WERI-Rb-1 (cell line): ENCODE measurements around the gene SHROOM3.
A peak's percentile ranks its signal among the peaks of the same experiment; 100 is the strongest.
"Not testable (repeated sequence)": the region's sequence is repeated elsewhere in the genome, so short reads cannot be mapped to it uniquely, and the experiment has no call there.

Experiments
- DNase-seq: peaks from one replicate; pipeline ENCODE4 v3.0.0-alpha.2; 2020
- H3K27ac ChIP-seq: fragments of 250-450 bp; sonication (Bioruptor Pico); 2 replicates; pipeline ENCODE4 v1.5.1; 2020; ENCODE audit warnings: mild to moderate bottlenecking, moderate library complexity
- H3K27me3 ChIP-seq: fragments of 250-450 bp; sonication (Bioruptor Pico); 2 replicates; pipeline ENCODE4 v1.5.1; 2021; ENCODE audit warnings: mild to moderate bottlenecking, low read depth, moderate library complexity; ENCODE audit not compliant: insufficient read depth, severe bottlenecking
- H3K36me3 ChIP-seq: fragments of 250-450 bp; sonication (Bioruptor Pico); 2 replicates; pipeline ENCODE4 v1.5.1; 2020; ENCODE audit warnings: mild to moderate bottlenecking, moderate library complexity
- H3K4me3 ChIP-seq: 2 replicates; pipeline ENCODE4 v1.5.1; 2011; ENCODE audit warnings: low read depth, mild to moderate bottlenecking, control low read depth, low read length
- H3K9me3 ChIP-seq: fragments of 250-450 bp; sonication (Bioruptor Pico); 2 replicates; pipeline ENCODE4 v1.5.1; 2021; ENCODE audit warnings: mild to moderate bottlenecking, moderate library complexity; ENCODE audit not compliant: severe bottlenecking
- TF ChIP-seq, protein P1 (sequence below): IDR thresholded peaks from 2 replicates; pipeline ENCODE4 v1.5.1; 2011; ENCODE audit warnings: low read depth, mild to moderate bottlenecking, control low read depth, inconsistent platforms, low read length

The SHROOM3 gene

DNA sequence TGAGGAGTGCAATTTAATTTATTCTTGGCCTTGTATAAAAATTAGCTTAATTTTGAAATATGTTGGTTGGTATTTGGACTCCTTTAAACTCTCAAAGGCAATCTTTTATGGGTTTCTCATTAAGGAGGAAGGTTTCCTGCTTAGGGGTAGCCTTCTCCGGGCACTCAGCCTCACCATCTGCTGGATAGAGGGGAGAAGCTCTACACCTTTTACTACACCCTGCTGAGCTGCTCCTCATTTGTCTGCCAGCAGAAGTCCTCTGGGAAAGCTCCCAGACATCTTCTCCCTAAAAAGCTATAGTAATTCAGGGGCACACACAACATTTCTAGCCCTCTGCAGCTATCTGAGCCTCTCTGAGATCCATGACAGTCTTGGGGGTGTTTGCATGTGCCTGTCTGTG, 283.8 kb downstream of the SHROOM3 start:
- TF ChIP-seq, protein P1, sequence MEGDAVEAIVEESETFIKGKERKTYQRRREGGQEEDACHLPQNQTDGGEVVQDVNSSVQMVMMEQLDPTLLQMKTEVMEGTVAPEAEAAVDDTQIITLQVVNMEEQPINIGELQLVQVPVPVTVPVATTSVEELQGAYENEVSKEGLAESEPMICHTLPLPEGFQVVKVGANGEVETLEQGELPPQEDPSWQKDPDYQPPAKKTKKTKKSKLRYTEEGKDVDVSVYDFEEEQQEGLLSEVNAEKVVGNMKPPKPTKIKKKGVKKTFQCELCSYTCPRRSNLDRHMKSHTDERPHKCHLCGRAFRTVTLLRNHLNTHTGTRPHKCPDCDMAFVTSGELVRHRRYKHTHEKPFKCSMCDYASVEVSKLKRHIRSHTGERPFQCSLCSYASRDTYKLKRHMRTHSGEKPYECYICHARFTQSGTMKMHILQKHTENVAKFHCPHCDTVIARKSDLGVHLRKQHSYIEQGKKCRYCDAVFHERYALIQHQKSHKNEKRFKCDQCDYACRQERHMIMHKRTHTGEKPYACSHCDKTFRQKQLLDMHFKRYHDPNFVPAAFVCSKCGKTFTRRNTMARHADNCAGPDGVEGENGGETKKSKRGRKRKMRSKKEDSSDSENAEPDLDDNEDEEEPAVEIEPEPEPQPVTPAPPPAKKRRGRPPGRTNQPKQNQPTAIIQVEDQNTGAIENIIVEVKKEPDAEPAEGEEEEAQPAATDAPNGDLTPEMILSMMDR = peak; percentile 45; the same call in 1 of the 2 replicates
- H3K4me3 ChIP-seq = no peak overlapping the region
- no peaks in the 10 kb centered on the region for H3K9me3 ChIP-seq
- H3K27me3 ChIP-seq = no peaks in the 10 kb centered on the region
- H3K36me3 ChIP-seq = no peaks in the 10 kb centered on the region; the same call in 1 of the 2 replicates
- DNase-seq = peak; percentile 23
- H3K27ac ChIP-seq = no peak overlapping the region

- no peaks in the 10 kb centered on the region for H3K27me3 ChIP-seq
- H3K36me3 ChIP-seq = no peaks in the 10 kb centered on the region; the same call in 1 of the 2 replicates
- no peak overlapping the region for H3K27ac ChIP-seq
- H3K9me3 ChIP-seq = no peaks in the 10 kb centered on the region
- TF ChIP-seq, protein P1 = no peak
- no peak overlapping the region for H3K4me3 ChIP-seq
- DNase-seq = no peak
Observed at GRCh38 chr4:76720121-76720520, 285.1 kb downstream of the SHROOM3 start.

DNA sequence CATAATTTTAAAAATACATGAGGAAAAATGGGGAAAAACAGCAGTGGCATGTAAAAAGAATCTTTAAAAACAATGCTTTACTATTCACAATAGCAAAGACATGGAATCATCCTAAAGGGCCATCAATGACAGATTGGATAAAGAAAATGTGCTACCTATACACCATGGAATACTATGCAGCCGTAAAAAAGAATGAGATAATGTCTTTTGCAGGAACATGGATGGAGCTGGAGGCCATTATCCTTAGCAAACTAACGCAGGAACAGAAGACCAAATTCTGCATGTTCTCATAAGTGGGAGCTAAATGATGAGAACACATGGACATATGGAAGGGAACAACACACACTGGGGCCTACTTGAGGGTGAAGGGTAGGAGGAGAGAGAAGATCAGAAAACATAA, 287.1 kb downstream of the SHROOM3 start:
- not testable (repeated sequence) for H3K9me3 ChIP-seq, DNase-seq, H3K27me3 ChIP-seq, H3K4me3 ChIP-seq, H3K27ac ChIP-seq, H3K36me3 ChIP-seq

DNA sequence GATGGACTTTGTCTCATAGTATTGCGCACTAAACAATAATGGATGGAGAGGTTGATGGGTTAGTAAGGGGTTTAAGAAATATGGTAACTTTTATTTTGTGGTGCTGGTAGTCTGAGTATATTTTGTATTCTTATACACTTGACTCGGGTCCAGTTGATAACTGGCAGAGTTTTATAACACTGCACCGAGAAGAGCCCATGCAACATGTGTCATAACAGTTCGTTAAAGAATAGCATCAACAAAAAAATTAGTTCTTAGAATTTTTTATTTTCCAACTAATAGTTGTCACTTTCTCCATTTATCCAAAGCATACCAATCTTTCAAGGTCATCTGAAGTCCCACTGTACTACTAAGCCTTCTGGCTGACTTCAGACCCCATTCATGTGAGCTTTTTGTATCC, 287.8 kb downstream of the SHROOM3 start:
- Histone ChIP-seq H3K27me3 (no peaks in the 10 kb centered on the region), H3K9me3 (no peaks in the 10 kb centered on the region), H3K4me3 (no peak overlapping the region), H3K36me3 (no peaks in the 10 kb centered on the region; the same call in 1 of the 2 replicates), H3K27ac (no peak overlapping the region)
- TF ChIP-seq, protein P1 = no peak
- DNase-seq = no peak

DNA sequence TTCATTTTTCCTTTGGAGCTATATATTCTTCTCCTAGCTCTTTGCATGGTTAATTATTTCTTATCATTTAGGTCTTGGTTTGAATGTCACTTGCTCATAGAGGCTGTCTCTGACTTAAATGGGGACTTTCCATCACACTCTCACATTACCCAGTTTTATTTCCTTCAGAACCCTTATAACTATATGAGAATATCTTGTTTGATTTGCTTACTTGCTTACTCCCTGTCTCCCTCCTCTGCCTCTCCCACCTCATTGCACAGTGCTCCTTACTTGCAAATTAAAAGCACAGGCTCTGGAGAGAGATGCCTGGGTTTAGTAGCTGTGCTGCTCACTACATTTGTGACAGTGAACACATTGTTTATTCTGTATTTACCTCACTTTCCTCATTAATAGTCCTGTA, 288.3 kb downstream of the SHROOM3 start:
- H3K27me3 ChIP-seq = no peaks in the 10 kb centered on the region
- TF ChIP-seq, protein P1 = no peak
- H3K36me3 ChIP-seq = no peaks in the 10 kb centered on the region; the same call in 1 of the 2 replicates
- no peak overlapping the region for H3K27ac ChIP-seq
- no peaks in the 10 kb centered on the region for H3K9me3 ChIP-seq
- no peak for DNase-seq
- H3K4me3 ChIP-seq = no peak overlapping the region

DNA sequence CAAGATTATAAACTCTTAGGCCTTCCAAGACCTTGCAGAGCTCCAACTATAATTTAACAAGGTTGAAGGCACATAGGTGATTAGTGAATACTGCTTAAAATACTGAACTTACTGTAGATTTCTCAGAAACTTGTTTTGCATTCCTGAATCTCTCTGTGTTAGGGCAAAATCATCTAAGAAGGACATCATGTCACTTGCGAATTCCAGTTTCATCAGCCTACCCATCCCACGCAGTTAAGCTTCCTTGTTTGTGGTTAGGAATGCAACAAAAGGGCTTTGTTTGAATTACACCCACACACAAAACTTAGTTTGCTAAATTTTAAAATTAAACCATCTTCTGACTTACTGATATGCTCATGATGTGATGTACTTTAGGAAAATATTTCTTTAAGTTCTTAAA, 288.9 kb downstream of the SHROOM3 start:
- TF ChIP-seq, protein P1 = no peak
- no peaks in the 10 kb centered on the region for H3K9me3 ChIP-seq
- H3K27me3 ChIP-seq = no peaks in the 10 kb centered on the region
- no peak overlapping the region for H3K27ac ChIP-seq
- no peak overlapping the region for H3K4me3 ChIP-seq
- DNase-seq = no peak
- H3K36me3 ChIP-seq = no peaks in the 10 kb centered on the region; the same call in 1 of the 2 replicates
